GM18858 (cell line): ENCODE measurements around the gene GSTM1.

Experiments
- ATAC-seq: cut with Tn5 transposase; IDR thresholded peaks from one replicate; pipeline ENCODE4 v1.9.1; 2021; ENCODE audit not compliant: unreplicated experiment

Gene GSTM1

GRCh38 chr1:109725510-109725909, 37.9 kb downstream of the GSTM1 start:
- ATAC-seq, result no peak

- ATAC-seq, result no peak
These were observed 38.4 kb downstream of the GSTM1 start for GRCh38 chr1:109726007-109726406.

GRCh38 chr1:109726728-109727373, 39.2 kb downstream of the GSTM1 start:
- no peak for ATAC-seq

GRCh38 chr1:109728870-109729269, 41.3 kb downstream of the GSTM1 start:
- no peak for ATAC-seq

- ATAC-seq, result no peak
These were observed 43.0 kb downstream of the GSTM1 start for GRCh38 chr1:109730666-109731065.

GRCh38 chr1:109732390-109732881, 44.8 kb downstream of the GSTM1 start:
- ATAC-seq, result no peak

GRCh38 chr1:109733236-109733870, 45.7 kb downstream of the GSTM1 start:
- no peak for ATAC-seq

- ATAC-seq, result no peak
These were observed 52.4 kb downstream of the GSTM1 start for GRCh38 chr1:109739738-109740614.

GRCh38 chr1:109740615-109741373, 53.2 kb downstream of the GSTM1 start, which contains the start of gene GSTM3:
GSTM3 (minus strand) TSS chr1:109741038; CDS start chr1:109740287, 751 bp downstream.
- no peak for ATAC-seq
